Measurements from ENCODE around the gene HMCN2. TPM values are rescaled to one million over a fixed set of nuclear protein-coding genes. Genes with fewer than 3 reads are reported as not detected.

The HMCN2 gene
- total and polyA plus RNA-seq, 2 of the 4 experiments (the other 2 are of a cell fraction): 0.02 TPM; not detected in 1

GRCh38 chr9:130348881-130349280 is 83.3 kb downstream of the HMCN2 start:
- DNase-seq (no peak), ATAC-seq (ENCODE audit: low read depth) (no peak)
- Histone ChIP-seq H3K14ac (replicated peaks; ENCODE audit: low read depth, low read length) (no peak overlapping the region), H3K18ac (ENCODE audit: low read depth, low read length) (no peak overlapping the region), H4K5ac (ENCODE audit: low read depth, low read length) (no peak overlapping the region), H3K4me1 (ENCODE audit: control insufficient read depth, insufficient read depth, low read length) (no peaks in the 10 kb centered on the region), H2AK9ac (replicated peaks; ENCODE audit: low read depth, low read length, poor library complexity) (no peak overlapping the region), H4K8ac (ENCODE audit: low read depth in 2 of 2, low read length in 2 of 2) (no peak overlapping the region), H3K56ac (ENCODE audit: extremely low read depth, insufficient read depth, low read length) (no peak overlapping the region), H4K20me1 (ENCODE audit: insufficient read depth, low read length) (peaks cover 5% of the 10 kb centered on the region; the same call in 1 of the 2 replicates), H3K27ac (ENCODE audit: insufficient read depth, low read length) (no peak overlapping the region), H4K91ac (ENCODE audit: insufficient read depth, low read depth, low read length) (no peak overlapping the region), H3K23ac (ENCODE audit: low read depth, low read length) (no peak overlapping the region), H2AFZ (replicated peaks; ENCODE audit: low read length, poor library complexity) (no peak overlapping the region), H3K27me3 (ENCODE audit: control insufficient read depth, insufficient read depth, low read length) (peaks cover 36% of the 10 kb centered on the region), H2BK20ac (ENCODE audit: low read depth, low read length) (no peak overlapping the region), H3K4me2 (ENCODE audit: low read depth, low read length) (no peak overlapping the region), H3K9ac (ENCODE audit: low read depth, low read length) (no peak overlapping the region), H3K4ac (ENCODE audit: low read depth, low read length) (no peak overlapping the region), H3K4me3 (ENCODE audit: insufficient read depth, low read depth, low read length) (no peak overlapping the region), H2AK5ac (ENCODE audit: low read depth, low read length) (no peak overlapping the region), H2BK5ac (ENCODE audit: low read depth, low read length, poor library complexity, severe bottlenecking) (no peak overlapping the region), H2BK15ac (ENCODE audit: low read depth, low read length) (no peak overlapping the region), H3K9me1 (ENCODE audit: insufficient read depth, low read length) (peaks cover 9% of the 10 kb centered on the region; the same call in 1 of the 2 replicates), H3K9me3 (ENCODE audit: control insufficient read depth, insufficient read depth, low read length) (no peaks in the 10 kb centered on the region), H2BK120ac (ENCODE audit: low read depth, low read length) (no peak overlapping the region), H3K79me1 (ENCODE audit: low read depth in 1 of 2, low read length in 2 of 2) (no peaks in the 10 kb centered on the region), H3K36me3 (ENCODE audit: control insufficient read depth, insufficient read depth, low read length) (no peaks in the 10 kb centered on the region)
- ChIA-PET CTCF (no interaction called here), POLR2A (ENCODE audit: unreplicated experiment) (no interaction called here)
- no TSS peak for BruUV-seq (replicated peaks)
- no peak for TF ChIP-seq SMC3 (IDR thresholded peaks at IDR 0.05; ENCODE audit: low read depth, low read length)
- TF ChIP-seq ELK1 (IDR thresholded peaks at IDR 0.05; ENCODE audit: borderline replicate concordance, low read depth, low read length): no peak
- TF ChIP-seq FOS (IDR thresholded peaks at IDR 0.05; ENCODE audit: low read depth, low read length): no peak
- TF ChIP-seq POLR2A (IDR thresholded peaks at IDR 0.05; ENCODE audit: low read depth, low read length): no peak
- no peak for TF ChIP-seq MXI1 (IDR thresholded peaks at IDR 0.05; ENCODE audit: borderline replicate concordance, low read depth, low read length)
- TF ChIP-seq BHLHE40 (IDR thresholded peaks at IDR 0.05; ENCODE audit: low read depth, low read length): no peak
- no peak for TF ChIP-seq NFE2L2 (IDR thresholded peaks at IDR 0.05; ENCODE audit: low read depth, low read length)
- no peak for TF ChIP-seq MAZ (IDR thresholded peaks at IDR 0.05; ENCODE audit: borderline replicate concordance, low read depth, low read length)
- no peak for TF ChIP-seq RAD21 (IDR thresholded peaks at IDR 0.05; ENCODE audit: low read length)
- no peak for TF ChIP-seq CHD1 (IDR thresholded peaks at IDR 0.05; ENCODE audit: low read depth, low read length)
- TF ChIP-seq USF2 (IDR thresholded peaks at IDR 0.05; ENCODE audit: low read depth, low read length): no peak
- TF ChIP-seq CTCF (conservative IDR thresholded peaks at IDR 0.05; ENCODE audit: low read depth, low read length): no peak
- no peak for TF ChIP-seq RFX5 (IDR thresholded peaks at IDR 0.05; ENCODE audit: low read depth, low read length)
- no peak for TF ChIP-seq MAFK (IDR thresholded peaks at IDR 0.05; ENCODE audit: low read depth, low read length)
- no peak for TF ChIP-seq CEBPB (IDR thresholded peaks at IDR 0.05; ENCODE audit: low read depth, low read length)
- TF ChIP-seq RCOR1 (IDR thresholded peaks at IDR 0.05; ENCODE audit: insufficient replicate concordance, low read length): no peak
- dilution Hi-C loops (cut with HindIII; ENCODE audit: low sequenced_read_pairs, unreplicated experiment) (no loop called here), intact Hi-C loops (cut with micrococcal nuclease) (no loop called here), in situ Hi-C loops (cut with MboI; ENCODE audit: low sequenced_read_pairs) (no loop called here)
- 57% methylated on average over 2 of the region's 8 CpGs; no CpG with 5 or more reads in 1 of the 2 experiments for WGBS, 2 experiments (ENCODE audit: extremely low coverage in 2 of 2, insufficient read length in 1 of 2)
